ENCODE measurements around the gene SH3D19.
"Not testable (repeated sequence)": the region's sequence is repeated elsewhere in the genome, so short reads cannot be mapped to it uniquely, and the experiment has no call there.

The SH3D19 gene

GRCh38 chr4:151319490-151319889, 5.9 kb downstream of the SH3D19 start:
- DNase-seq, result no peak

- DNase-seq, result no peak
Measured at GRCh38 chr4:151318307-151319006, 6.9 kb downstream of the SH3D19 start.

DNA sequence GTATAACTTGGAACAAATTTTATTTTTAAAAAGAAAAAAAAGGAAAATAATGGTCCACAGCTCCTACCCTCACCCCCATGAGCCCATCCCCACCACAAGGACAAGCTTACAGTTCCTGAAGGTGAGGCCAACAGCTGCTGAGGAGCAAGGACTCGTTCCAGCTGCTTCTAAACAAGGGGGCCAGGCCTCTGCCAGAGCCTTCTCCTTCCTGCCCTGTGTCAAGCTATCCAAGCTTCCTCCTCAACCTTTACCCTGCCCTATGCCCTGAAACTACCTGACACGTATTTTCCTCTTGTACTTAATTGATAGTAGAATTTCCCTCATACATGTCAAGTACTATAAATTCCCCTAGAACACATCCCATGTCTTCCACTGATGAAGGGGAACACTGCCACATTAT, 8.8 kb downstream of the SH3D19 start:
- no peak for DNase-seq

DNA sequence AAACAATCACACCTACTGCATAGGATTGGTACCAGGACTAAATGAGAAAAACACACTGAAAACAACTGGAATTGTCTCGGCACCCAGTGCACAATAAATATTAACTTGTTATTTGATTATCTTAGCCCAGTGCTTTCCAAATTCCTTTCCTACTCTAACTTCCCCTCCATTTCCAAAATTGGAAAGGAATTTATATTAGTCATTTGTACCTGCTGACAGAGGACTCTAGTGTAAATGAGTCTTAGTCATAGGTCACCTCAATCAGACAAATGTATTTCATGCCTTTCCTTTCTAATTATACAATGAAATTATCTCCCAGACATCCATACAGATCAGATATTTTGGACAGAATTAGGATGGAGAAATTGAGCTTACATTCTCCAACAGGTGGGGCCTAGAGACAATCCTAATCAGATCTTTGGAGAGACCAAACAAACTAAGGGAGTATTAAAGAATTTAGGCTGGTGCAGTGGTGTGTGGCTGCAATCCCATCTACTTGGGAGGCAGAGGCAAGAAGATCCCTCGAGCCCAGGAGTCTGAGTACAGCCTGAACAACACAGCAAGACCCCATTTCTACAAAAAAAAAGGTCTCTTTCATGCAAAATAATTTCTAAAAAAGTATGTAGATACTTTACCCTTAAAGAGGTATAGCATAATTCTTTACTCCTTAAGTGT, 10.1 kb downstream of the SH3D19 start:
- DNase-seq, result no peak

DNA sequence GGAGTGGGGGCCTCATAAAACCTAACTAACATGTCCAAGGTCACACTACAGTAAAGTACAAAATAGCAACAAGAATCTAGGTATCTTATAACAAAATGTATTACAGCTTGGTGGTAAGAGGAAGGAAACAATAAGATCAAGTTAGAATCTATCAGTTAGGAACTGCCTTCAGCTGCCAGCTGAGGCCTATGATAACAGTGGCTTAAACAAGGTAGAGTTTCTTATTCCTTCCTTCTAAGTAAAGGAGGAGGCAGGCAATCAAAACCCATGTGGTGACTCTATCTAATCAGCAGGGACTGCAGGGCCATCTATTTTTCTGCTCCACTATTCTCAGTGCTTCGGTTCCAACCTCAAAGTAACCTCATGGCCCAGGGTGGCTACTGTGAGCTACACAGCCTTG, 10.9 kb downstream of the SH3D19 start:
- no peak for DNase-seq

DNA sequence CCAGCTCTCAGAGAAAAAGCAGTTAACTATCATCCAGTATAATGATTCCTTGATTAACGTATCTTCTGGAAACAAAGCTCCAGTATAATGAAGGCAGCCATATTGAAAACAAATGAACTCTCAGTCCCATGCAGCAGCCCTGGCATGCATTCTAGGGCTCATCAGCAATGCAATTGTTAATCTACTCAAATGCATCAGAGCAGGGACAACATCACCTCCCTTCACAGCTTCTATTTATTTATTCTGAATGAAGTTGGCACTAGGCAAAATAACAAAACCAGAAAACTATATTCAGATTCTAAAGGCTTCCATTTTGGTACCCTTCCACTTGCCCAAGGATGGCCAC, 11.4 kb downstream of the SH3D19 start:
- DNase-seq, result no peak

DNA sequence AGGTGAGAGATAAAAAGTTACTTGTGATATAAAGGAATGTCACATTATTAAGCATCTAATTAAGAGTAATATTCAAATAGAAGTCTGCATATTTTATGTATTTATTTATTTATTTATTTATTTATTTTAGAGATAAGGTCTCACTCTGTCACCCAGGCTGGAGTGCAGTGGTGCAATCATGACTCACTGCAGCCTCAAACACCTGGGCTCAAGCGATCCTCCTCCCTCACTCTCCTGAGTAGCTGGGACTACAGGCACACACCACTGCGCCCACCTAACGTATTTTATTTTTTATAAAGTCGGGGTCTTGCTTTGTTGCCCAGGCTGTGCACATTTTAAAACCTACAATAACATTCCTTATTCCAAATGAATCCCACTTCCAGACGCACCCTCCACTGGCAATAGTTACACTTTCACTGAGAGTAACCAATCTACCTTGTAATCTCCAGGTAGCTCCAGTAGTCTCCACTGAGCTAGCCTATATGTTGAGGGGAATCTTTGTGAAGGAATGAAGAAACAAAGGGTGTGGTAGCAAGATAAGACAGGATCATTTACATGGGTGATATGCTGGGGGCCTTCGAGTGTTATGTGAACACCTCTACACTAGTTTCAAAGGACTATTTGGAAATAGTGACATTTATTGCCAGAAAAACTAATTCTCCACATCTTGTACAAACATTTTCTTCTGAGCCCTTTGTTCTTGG, 11.9 kb downstream of the SH3D19 start:
- no peak for DNase-seq

DNA sequence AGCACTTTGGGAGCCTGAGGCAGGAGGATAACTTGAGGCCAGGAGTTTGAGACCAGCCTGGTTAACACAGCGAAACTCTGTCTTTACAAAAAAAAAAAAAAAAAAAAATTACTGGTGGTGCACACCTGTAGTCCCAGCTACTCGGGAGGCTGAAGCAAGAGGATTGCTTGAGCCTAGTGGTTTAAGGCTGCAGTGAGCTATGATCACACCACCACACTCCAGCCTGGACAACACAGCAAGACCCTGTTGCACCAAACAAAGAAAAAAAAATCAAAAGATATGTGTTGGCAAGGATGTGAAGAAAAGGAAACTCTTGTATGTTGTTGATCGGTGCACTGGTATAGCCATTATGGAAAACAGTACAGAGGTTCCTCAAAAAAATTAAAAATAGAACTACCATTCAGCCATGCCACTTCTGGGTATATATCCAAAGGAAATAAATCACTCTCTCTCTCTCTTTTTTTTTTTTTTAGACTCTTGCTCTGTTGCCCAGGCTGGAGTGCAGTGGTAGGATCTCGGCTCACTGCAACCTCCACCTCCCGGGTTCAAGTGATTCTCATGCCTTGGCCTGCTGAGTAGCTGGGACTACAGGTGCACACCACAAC, 15.2 kb downstream of the SH3D19 start:
- no peak for DNase-seq

DNA sequence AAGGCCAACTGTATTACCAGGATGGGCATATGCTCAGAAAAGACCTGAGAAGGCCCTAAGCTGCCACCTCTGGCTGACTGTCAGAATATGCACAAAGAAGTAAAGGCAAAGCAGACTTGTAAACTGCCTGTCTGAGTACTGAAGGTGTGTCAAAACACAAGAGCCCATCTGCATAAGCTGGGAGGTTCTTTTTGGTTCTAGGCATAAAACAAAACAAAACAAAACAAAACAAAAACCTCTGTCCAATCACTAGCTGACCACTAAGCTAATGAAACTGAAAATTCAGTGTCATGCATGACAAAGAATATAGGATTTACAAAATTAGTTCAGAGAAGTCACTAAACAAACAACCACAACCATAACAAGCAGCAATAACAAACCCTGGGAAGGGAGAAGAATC, 20.6 kb downstream of the SH3D19 start:
- no peak for DNase-seq

- no peak for DNase-seq
Measured at GRCh38 chr4:151304226-151304625, 21.2 kb downstream of the SH3D19 start.

GRCh38 chr4:151302432-151302831, 23.0 kb downstream of the SH3D19 start:
- no peak for DNase-seq

DNA sequence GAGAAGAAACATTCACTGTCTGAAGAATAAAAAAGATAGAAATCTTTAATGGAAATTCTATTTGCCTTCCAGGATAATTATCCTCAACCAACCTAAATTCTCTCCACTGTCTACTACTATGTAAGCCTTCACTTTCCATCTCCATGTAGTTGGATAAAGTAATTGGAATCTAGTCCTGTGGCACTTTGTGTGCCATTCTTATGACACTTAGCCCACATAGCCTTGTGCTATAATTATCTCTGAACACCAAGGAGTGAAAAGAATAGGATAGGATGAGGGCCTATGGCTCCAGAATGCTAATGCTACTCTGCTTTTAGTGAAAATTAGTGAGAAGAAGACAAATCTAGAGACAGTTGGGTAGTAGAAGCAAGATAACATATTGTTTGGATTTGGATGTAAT, 28.2 kb downstream of the SH3D19 start:
- no peak for DNase-seq

- no peak for DNase-seq
Measured at GRCh38 chr4:151296227-151296626, 29.2 kb downstream of the SH3D19 start.

GRCh38 chr4:151294833-151295496, 30.4 kb downstream of the SH3D19 start:
- DNase-seq, result no peak

DNA sequence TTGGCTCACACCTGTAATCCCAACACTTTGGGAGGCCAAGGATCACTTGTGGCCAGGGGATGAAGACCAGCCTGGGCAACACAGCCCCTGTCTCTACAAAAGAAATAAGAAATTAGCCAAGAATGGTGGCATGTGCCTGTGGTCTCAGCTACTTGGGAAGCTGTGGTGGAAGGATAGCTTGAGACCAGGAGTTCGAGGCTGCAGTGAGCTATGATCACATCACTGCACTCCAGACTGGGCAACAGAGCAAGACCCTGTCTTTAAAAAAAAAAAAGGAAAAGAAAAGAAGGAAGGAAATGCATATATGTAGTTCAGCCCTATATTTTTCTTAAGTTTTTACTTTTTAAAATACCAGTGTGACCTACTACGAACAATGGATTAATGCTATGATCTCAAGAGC, 33.4 kb downstream of the SH3D19 start:
- DNase-seq, result no peak

DNA sequence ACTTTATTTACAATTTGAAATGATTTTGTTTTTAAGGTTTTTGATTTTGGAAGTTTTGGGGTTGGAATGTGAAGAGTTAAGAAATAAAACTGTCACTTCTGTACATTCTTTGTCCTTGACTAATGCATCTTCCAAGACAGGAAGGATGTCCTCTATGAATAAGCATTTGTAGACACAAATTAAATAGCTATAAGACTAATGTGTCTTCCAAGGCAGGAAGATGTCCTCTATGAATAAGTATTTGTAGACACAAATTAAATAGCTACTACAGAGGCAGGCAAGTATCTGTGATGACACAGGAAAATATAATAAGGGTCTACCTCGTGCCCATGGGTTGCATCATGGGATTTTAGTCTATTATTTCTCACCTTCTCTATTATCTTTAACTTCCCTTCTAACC, 33.9 kb downstream of the SH3D19 start:
- DNase-seq, result no peak

GRCh38 chr4:151287409-151287808, 38.0 kb downstream of the SH3D19 start:
- DNase-seq, result no peak

- no peak for DNase-seq
Measured at GRCh38 chr4:151284534-151285245, 40.7 kb downstream of the SH3D19 start.

DNA sequence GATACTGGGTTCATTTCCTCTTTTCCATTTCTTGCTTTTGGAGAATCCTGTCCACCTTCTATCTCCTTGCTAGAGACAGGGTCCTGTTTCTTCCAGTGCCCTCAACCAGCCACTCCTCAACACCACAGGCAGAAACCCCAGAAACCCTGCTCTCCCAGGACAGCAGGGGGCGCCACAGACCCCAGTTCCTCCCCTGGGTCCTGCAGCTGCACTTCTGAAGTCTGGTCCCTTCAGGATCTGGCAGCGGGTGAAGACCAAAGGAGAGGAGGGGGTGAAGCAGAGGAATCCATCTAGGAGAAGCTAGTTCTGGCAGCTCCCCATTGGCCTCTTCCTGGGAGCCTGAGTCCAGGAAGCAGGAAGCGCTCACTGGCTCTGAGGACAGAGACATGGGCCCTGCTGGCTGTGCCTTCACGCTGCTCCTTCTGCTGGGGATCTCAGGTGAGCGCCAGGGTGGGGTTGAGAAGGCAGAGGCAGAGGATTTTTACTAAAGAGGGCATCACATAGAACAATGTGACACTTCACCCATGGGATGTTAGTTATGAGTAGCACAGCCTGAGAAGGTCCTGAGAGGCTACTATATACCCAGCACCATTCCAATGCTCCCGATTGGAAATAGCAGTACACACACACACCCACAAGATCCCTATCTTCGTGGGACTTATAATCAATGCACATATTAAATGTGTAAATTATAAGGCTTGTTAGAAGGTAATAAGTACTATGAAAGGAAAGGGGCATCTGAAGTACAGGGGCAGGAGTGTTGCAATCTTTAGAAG, 48.4 kb downstream of the SH3D19 start, which contains the start of gene PRSS48:
TSS of gene PRSS48 (plus strand) at position 375 of the 776 bp plus-strand sequence. CDS start at position 387, 12 bp downstream.
- peak in 1 of 6 experiments; percentile 0 for DNase-seq

- DNase-seq, result not testable (repeated sequence)
Measured at GRCh38 chr4:151268905-151269304, 56.5 kb downstream of the SH3D19 start.

DNA sequence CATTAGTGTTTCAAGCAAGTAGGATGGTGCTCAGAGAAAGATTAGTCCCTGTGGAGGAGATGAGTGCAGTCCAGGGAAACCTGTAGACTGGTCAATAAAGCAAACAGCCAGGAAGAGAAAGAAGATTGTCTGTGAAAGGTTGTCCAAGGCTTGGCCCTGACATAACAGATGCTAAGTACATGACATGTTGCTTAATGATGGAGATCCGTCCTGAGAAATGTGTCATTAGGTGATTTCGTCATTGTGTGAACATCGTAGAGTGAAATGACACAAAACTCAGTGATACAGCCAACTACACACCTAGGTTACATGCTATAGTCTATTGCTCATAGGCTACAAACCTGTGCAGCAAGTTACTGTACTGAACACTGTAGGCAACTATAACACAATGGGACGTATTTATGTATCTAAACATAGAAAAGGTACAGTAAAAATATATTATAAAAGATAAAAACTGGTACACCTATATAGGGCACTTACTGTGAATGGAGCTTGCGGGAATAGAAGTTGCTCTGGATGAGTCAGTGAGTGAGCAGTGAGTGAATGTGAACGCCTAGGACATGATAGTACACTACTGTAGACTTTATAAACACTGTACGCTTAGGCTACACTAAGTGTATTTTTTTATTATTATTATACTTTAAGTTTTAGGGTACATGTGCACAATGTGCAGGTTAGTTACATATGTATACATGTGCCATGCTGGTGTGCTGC, 57.4 kb downstream of the SH3D19 start:
- DNase-seq, result no peak

Measured in stimulated activated naive CD4-positive, alpha-beta T cell (primary cell).